OCI-LY1 (cell line): Measurements from ENCODE around the gene SEC14L1.

ENCODE experiments used
- EZH2 ChIP-seq: fragments of 200-600 bp; sonication (generic), shearing (Covaris generic); IDR thresholded peaks from 2 replicates; pipeline ENCODE4 v1.8.0; 2017; ENCODE audit warnings: borderline replicate concordance, mixed run types, mild to moderate bottlenecking, antibody characterized with exemption, low read length, moderate library complexity, mixed read lengths
- TF ChIP-seq, protein P1 (sequence below): fragments of 200-600 bp; sonication (generic), shearing (Covaris generic); IDR thresholded peaks from 2 replicates; pipeline ENCODE4 v1.5.1; 2017; ENCODE audit warnings: mild to moderate bottlenecking, antibody characterized with exemption, low read length, moderate library complexity, mixed read lengths

- TF ChIP-seq, protein P1, sequence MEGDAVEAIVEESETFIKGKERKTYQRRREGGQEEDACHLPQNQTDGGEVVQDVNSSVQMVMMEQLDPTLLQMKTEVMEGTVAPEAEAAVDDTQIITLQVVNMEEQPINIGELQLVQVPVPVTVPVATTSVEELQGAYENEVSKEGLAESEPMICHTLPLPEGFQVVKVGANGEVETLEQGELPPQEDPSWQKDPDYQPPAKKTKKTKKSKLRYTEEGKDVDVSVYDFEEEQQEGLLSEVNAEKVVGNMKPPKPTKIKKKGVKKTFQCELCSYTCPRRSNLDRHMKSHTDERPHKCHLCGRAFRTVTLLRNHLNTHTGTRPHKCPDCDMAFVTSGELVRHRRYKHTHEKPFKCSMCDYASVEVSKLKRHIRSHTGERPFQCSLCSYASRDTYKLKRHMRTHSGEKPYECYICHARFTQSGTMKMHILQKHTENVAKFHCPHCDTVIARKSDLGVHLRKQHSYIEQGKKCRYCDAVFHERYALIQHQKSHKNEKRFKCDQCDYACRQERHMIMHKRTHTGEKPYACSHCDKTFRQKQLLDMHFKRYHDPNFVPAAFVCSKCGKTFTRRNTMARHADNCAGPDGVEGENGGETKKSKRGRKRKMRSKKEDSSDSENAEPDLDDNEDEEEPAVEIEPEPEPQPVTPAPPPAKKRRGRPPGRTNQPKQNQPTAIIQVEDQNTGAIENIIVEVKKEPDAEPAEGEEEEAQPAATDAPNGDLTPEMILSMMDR, result no peak
- no peak for TF ChIP-seq EZH2
Measured at GRCh38 chr17:77257169-77257568, 116.4 kb downstream of the SEC14L1 start.
